ENCODE measurements around the gene PLP1.

Gene PLP1

DNA sequence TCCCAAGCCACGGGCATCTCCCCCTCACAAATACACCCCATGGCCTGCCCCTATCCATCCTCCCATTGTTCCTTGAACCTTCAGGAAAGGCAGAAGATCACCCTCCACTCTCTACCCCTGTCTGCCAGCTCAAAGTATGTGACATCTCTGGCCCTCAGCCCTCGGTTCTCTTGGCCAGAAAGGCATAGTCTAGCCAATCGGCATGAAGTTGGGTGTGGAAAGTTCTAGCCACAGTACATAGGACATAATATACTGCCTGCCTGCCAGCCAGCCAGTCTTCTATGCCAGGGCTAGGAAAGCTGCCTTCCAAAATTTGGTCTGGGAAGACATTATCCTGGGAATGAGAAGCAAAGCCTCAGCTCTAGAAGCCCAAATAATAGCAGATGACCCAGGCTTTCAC is 3.2 kb upstream of the PLP1 start:
- TF ChIP-seq GATA3 (IDR thresholded peaks at IDR 0.05; ENCODE audit: low read depth, low read length) (no peak), GATA2 (IDR thresholded peaks at IDR 0.05; ENCODE audit: low read depth, low read length) (no peak)

DNA sequence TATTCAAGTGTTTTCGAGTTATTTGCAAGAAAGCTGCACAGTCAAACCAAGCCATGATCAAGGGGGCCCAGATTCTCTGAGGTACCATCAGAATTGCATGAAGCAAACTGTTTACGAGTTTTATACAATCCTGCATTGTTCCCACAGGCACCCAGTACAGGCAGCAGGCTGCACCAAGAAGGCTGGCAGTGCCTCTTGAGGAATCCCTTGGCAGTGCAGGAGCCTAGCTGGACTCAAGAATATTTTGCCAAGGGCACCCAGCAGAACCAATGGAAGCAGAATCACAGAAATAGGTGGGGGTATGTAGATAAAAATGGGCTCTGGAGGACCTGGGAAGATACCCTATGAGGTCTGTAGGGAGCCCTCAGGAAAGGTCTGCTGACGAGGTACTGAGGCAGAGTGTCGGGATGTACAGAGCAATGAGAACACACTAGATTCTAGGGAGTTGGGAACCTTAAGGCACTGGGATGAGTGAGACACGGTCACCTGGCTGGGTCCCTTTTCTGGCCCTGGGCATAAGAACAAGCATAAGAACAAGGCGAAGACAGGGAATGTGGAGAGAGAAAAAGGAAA is 2.5 kb upstream of the PLP1 start:
- no peak for TF ChIP-seq GATA3 (IDR thresholded peaks at IDR 0.05; ENCODE audit: low read depth, low read length)
- TF ChIP-seq GATA2 (IDR thresholded peaks at IDR 0.05; ENCODE audit: low read depth, low read length) = no peak

DNA sequence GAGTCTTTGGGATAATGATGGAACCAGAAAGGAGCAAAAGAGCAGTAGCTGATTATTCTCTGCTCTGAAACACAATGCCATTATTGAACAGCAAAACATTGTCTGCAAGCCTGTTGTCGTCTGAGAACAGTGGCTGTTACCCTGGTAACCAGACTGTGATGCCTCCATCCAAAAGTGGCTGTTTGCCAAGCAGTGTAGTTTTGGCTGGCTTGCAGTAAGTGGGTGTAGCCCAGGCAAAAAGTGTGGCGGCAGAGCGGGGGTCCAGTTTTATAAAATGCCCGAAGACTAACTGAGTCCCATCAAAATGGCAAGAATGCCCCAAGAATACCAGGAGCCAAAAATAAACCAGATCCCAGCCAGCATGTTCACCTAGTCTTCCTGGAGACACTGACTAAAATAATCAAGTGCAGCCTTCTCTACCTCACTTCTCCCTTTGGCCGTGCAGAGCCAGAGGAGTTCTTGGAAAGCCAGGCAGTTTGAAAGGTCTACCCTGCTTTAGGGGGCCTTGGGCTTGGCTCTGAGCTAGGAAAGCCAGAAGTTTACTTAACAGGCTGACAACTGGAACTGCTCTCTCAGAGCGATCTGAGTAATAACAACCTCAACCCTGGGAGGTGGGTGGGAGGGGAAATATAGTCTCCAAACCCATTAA is 2.6 kb downstream of the PLP1 start:
- TF ChIP-seq GATA2 (IDR thresholded peaks at IDR 0.05; ENCODE audit: low read depth, low read length) (no peak), GATA3 (IDR thresholded peaks at IDR 0.05; ENCODE audit: low read depth, low read length) (no peak)

DNA sequence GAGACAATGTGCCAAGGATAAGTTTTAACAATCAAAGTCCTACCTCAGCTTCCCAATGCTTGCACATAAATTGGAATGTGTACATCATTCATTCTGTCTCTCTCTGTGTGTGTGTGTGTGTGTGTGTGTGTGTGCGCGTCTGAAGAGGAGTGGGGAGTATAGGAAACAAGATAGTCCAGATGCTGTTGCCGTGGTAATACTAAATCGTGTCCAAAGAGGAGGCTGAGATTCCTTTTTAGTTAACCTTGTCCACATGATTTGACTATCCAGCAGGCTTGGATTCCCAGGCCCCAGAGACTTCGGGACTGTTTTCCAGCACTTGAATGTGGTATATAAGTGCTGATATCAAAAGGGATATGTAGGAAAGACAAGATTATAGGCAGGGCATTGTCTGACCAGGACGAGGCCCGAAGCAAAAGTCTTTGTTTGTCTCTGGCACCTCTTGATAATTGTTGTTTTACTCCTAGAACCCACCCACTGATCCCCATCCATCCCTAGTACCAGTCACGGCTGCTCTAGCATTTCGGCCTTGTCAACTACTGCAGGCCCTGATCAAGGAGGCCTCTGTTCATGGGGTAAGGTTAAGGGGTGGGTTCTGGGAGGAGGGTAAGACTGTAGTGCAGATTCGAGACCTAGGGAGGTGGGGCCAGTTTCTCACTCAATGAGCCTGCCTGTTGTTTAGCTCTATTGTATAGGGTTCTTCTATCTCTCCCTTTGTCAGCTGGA is 3.9 kb downstream of the PLP1 start:
- TF ChIP-seq GATA3 (IDR thresholded peaks at IDR 0.05; ENCODE audit: low read depth, low read length) (no peak), GATA2 (IDR thresholded peaks at IDR 0.05; ENCODE audit: low read depth, low read length) (no peak)

DNA sequence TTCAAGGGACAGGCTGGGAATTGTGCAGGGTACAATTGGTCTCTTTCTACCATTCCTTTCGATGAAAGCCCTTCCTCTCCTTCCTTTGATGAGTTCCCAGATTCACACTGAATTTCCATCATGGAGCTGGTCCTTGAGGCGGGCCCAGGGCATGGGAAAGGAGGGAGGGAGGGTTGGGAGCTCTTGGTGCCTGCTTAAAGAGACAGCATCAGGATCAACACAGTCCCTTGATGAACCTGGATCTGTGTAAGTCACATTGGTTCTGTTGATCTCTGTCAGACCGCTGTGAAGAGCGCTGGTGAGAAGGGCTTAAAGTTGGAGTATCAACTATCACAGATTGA is 4.4 kb downstream of the PLP1 start:
- no peak for TF ChIP-seq GATA2 (IDR thresholded peaks at IDR 0.05; ENCODE audit: low read depth, low read length)
- TF ChIP-seq GATA3 (IDR thresholded peaks at IDR 0.05; ENCODE audit: low read depth, low read length) = no peak

DNA sequence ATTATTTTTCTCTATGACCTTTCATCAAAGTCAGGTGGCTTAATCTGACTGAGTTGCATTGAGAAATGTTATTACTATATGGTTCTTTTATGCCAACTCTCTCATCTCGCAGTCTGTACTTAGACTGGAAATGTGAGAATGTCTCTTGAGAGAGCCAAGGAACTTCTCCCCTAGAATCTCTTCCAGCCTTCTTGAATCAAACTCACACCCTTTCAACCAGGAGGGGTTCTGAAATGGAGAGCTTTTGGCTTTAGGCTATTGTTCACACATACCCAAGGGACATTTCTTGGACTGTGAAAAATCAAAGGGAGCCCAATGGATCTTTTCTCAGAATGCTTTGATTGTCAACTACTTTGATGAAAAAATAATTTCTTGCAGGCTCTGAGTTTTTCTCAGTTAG is 5.1 kb downstream of the PLP1 start:
- no peak for TF ChIP-seq GATA2 (IDR thresholded peaks at IDR 0.05; ENCODE audit: low read depth, low read length)
- TF ChIP-seq GATA3 (IDR thresholded peaks at IDR 0.05; ENCODE audit: low read depth, low read length) = no peak

DNA sequence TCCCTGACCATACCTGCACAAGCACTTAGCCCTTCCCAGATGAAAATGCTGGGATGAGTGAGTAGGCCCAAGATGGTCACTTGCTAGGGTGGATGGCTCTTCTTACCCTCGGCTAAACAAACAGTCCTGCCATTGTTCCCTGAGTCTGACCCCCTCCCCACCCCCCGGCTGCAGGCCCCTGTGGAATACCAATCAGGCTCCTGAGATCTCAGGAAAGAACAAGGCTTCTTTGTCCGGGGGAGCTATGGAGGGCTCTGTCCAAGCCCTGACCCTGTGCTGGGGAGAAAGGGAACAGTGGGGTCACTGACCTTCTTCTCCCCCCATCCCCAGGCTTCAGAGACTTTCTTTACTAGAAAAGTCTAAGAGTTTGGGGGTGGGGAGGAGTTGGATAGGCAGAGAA is 6.0 kb downstream of the PLP1 start:
- TF ChIP-seq GATA3 (IDR thresholded peaks at IDR 0.05; ENCODE audit: low read depth, low read length) = no peak
- no peak for TF ChIP-seq GATA2 (IDR thresholded peaks at IDR 0.05; ENCODE audit: low read depth, low read length)

DNA sequence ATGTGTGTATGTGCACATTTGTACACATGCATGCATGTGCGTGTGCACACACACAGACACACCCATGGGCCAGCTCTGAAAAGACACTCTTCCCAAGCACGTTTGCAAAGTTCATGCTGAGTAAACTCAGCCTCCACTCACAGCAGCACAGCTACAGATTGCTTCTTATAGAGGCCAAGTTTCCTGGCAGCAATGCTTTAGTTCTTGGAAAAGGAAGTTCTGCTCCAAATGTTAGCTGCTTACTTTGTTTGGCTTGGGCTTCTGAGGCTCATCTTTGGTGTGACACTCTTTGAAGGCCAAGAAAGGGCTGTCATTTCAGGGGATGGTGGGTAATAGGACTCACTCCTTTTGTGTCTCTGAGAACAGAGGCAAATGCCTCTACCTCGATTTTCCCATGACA is 6.6 kb downstream of the PLP1 start:
- TF ChIP-seq GATA3 (IDR thresholded peaks at IDR 0.05; ENCODE audit: low read depth, low read length) (no peak), GATA2 (IDR thresholded peaks at IDR 0.05; ENCODE audit: low read depth, low read length) (no peak)

DNA sequence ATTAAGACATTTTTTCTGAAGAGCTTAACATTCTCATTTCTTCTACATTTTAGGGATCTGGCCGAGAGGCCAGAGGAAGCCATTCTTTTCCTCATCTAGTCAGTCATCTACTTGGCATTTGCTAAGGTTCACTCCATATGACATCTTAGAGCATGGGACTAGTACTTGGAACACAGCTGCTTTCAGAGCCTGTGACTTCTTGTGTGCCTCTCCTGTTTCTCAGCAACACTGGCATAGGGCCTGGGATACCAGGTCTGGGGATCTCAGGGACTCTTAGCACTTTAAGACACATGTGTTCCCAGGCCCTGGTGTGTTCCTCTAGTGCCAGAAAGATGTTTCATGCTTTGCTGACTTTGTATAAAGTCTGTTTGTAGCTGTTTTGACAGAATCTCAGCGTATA is 7.3 kb downstream of the PLP1 start:
- TF ChIP-seq GATA2 (IDR thresholded peaks at IDR 0.05; ENCODE audit: low read depth, low read length) (no peak), GATA3 (IDR thresholded peaks at IDR 0.05; ENCODE audit: low read depth, low read length) (no peak)

DNA sequence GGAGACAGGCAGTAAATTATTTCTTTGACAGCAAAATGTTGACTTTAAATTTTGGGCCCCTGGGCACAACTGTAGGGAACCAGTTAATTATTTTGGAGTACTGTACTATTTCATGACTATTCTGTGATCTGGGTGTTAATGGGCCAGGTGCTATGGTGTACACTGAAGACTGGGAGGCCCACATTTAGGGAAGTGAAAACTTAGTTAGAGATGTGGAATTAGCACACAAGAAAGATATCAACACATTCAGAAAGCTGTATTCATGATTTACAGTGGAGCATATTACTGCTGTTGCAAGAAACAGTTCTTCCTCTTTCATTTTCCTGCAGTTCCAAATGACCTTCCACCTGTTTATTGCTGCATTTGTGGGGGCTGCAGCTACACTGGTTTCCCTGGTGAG is 12.4 kb downstream of the PLP1 start:
- no peak for TF ChIP-seq GATA2 (IDR thresholded peaks at IDR 0.05; ENCODE audit: low read depth, low read length)
- TF ChIP-seq GATA3 (IDR thresholded peaks at IDR 0.05; ENCODE audit: low read depth, low read length) = no peak

DNA sequence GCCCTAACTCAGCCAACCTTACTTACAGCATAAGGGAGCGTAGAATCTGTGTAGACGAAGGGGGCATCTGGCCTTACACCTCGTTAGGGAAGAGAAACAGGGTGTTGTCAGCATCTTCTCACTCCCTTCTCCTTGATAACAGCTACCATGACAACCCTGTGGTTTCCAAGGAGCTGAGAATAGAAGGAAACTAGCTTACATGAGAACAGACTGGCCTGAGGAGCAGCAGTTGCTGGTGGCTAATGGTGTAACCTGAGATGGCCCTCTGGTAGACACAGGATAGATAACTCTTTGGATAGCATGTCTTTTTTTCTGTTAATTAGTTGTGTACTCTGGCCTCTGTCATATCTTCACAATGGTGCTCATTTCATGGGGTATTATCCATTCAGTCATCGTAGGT is 14.6 kb downstream of the PLP1 start:
- TF ChIP-seq GATA3 (IDR thresholded peaks at IDR 0.05; ENCODE audit: low read depth, low read length) (no peak), GATA2 (IDR thresholded peaks at IDR 0.05; ENCODE audit: low read depth, low read length) (no peak)

DNA sequence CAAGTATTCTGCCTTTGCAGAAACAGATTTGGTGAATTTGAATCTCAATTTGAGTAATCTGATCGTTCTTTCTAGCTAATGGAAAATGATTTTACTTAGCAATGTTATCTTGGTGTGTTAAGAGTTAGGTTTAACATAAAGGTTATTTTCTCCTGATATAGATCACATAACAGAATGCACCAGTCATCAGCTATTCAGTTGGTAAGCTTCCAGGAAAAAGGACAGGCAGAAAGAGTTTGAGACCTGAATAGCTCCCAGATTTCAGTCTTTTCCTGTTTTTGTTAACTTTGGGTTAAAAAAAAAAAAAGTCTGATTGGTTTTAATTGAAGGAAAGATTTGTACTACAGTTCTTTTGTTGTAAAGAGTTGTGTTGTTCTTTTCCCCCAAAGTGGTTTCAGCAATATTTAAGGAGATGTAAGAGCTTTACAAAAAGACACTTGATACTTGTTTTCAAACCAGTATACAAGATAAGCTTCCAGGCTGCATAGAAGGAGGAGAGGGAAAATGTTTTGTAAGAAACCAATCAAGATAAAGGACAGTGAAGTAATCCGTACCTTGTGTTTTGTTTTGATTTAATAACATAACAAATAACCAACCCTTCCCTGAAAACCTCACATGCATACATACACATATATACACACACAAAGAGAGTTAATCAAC is 15.3 kb downstream of the PLP1 start:
- no peak for TF ChIP-seq GATA3 (IDR thresholded peaks at IDR 0.05; ENCODE audit: low read depth, low read length)

DNA sequence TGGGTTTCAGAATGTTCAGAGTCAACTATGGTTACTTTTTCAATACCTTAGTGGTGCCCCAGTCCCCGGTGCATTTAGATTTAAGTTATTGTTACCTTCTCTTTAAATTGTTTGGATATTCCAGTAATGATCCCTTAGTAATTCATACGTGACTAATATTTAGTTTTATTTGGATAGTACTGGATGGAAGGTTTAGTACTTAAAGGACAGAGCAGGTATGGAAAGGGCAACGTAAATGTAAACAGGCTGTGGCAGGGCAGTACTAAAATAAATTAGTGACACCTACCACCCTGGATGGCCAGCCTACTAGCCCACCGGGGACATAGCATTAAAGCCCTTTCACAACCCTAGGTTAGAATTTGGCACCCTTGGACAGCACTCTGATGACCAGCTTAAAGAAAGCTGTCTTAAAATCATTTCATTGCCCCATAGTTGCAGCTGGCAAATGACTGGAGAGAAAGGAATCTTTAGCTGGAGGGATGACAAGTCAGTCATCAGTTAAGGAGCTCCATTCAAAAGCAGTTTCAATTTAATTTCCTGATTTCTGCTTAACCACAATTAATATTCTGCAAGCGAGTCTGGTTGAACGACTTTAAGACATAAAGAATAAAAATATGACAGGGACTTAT is 16.4 kb downstream of the PLP1 start:
- TF ChIP-seq GATA3 (IDR thresholded peaks at IDR 0.05; ENCODE audit: low read depth, low read length) = no peak
- TF ChIP-seq GATA2 (IDR thresholded peaks at IDR 0.05; ENCODE audit: low read depth, low read length) = no peak

DNA sequence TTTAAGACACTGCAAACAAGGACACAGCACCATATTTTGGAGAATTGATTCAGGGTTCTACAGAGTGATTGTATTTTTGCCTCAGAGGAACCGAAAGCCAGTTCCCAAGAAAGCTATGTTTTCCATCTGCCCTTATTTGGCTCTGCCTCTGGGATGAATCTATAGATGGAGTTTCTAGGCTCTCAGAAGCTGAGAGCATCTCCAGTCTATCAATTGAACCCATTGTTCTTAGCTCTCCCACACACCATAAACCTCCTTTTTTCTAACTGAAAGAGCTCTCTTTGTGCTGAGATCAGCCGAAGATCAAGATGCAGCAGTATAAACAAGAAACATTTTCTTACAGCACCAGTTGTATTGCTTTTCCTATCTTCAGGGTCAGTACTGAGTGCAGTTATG is 16.9 kb downstream of the PLP1 start:
- TF ChIP-seq GATA2 (IDR thresholded peaks at IDR 0.05; ENCODE audit: low read depth, low read length) = no peak
- no peak for TF ChIP-seq GATA3 (IDR thresholded peaks at IDR 0.05; ENCODE audit: low read depth, low read length)
